ENCODE measurements around the gene AUP1.

AUP1 gene

GRCh38 chr2:74511104-74511989 is 18.2 kb downstream of the AUP1 start:
- no peak for DNase-seq

GRCh38 chr2:74510272-74510671 is 19.2 kb downstream of the AUP1 start:
- DNase-seq: no peak

DNA sequence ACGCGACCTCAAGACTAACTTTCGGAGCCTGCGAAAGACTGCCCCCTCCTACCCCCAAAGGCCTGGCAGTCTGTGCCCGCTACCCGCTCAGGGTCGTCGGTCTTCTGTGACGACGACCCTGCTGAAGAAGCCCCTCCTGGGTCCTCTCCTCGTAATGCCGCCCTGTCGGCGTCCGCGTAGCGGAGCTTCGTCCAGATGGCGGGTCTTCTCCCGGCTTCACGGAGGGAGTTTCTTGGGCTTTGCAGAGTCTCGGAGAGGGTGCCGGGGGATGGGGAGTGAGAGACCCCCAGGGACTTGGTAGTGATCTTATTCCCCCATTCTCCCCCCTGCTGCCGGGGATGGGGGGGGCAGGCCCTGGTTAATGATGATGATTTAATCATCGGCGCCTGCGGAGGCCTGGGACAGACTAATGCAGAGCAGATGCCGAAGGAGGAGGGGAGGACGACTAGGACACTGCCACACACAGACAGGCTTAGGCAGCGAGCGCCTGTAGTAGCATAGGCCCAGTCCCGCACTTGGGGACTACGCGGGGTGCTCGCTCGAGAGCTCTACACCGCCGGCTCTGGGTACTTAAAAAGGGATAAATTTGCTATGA is 21.5 kb downstream of the AUP1 start:
- no peak for DNase-seq

GRCh38 chr2:74507145-74507925 is 22.2 kb downstream of the AUP1 start, which contains the start of gene PCGF1:
Gene PCGF1 (minus strand): TSS chr2:74507695. CDS start chr2:74507668, 27 bp downstream.
- peak; percentile 96 for DNase-seq

GRCh38 chr2:74505448-74506246 is 23.9 kb downstream of the AUP1 start:
- DNase-seq: no peak

DNA sequence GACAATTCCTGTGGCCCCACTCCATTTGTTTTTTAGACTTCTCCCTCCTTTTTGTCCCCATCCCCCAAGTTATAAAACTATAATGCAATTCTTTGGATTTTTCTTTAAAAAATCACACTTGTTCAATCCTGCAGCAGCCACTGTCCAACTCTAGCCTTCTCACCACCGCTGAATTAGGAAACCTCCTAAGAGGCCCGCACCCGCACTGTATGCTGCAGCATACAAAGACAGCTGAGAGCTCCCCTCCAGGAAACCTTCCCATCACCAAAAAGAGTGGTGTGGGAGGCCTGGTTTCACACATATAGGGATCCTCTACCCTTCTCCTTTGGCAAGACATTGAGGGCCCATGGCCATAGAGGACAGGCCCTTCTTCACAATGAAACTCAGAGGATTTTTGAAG is 24.9 kb downstream of the AUP1 start:
- no peak for DNase-seq

- no peak for DNase-seq
Observed at GRCh38 chr2:74503506-74504475, 25.7 kb downstream of the AUP1 start.

DNA sequence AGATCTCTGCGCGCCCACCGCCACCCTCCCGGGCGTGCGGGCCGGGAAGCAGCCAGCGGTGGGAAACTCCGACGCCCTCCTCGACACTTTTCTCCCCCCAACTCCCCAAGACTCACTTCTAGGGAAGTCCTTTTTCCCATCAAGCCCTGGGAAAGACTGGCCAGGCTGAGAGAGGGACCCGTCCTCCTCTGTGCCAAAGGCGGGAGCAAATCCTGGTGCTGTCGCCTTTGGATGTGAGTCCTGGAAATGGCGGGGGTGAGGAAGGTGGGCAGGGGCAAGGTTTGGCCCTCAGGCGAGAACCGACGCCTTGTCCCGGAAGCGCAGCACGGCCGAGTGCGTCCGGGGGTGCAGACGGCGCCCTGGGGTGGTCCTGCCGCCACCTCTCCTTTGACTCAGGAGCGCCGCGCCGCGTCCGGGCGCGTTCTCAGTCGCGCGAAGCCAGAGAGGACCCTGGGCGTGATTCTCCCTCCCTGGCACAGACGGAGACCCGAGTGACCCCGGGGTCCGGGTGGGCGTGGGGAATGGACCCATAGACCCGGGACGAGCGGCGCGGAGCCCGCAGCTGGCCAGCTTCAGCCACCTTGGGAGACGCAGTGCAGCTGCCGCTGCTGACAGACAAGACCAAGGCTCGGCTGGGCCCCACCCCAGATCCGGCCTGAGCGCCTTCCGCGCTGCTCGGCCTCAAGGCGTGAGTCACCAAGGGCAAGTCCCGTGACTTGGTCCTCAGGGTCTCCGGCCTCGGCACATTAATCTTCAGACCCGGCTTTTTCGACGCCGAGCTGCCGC is 26.6 kb downstream of the AUP1 start:
- no peak for DNase-seq

- DNase-seq: no peak
Observed at GRCh38 chr2:74502147-74502719, 27.3 kb downstream of the AUP1 start.

GRCh38 chr2:74501335-74502071 is 28.0 kb downstream of the AUP1 start:
- DNase-seq: no peak

GRCh38 chr2:74500578-74500946 is 28.9 kb downstream of the AUP1 start:
- no peak for DNase-seq

DNA sequence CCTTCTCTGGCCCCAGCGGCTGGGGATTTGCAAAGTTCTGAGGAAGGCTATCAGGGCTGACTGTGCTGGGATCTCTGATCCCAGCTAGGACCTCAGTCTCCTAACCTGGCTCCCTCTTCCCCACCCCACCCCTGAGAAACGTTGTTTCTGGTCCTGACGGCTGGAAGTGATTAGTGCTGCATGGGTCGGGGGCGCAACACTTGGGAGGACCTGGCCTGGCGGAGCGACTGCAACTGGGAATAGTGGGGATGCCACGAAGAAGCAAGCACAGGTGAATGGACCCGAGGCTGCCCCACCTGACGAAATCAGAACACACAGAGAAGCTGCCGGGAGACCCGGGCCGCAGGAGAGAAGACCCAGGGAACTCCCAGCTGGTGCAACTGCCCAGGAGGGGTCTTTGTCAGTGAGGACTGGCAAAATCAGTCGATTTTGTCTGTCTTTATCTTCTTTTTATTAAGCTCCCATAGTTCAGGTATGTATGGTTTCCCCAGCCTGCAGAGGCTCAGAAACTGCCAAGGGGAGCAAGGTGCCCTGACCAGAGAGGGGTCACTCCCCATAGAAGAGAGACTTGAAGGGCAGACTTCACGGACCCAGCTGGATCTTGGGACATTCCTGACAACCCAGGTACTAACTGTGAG is 29.4 kb downstream of the AUP1 start:
- no peak for DNase-seq

GRCh38 chr2:74499267-74499939 is 30.1 kb downstream of the AUP1 start, which contains the start of gene LBX2:
Gene LBX2 (minus strand): TSS chr2:74499603. CDS start chr2:74499537, 66 bp downstream.
- DNase-seq: no peak

DNA sequence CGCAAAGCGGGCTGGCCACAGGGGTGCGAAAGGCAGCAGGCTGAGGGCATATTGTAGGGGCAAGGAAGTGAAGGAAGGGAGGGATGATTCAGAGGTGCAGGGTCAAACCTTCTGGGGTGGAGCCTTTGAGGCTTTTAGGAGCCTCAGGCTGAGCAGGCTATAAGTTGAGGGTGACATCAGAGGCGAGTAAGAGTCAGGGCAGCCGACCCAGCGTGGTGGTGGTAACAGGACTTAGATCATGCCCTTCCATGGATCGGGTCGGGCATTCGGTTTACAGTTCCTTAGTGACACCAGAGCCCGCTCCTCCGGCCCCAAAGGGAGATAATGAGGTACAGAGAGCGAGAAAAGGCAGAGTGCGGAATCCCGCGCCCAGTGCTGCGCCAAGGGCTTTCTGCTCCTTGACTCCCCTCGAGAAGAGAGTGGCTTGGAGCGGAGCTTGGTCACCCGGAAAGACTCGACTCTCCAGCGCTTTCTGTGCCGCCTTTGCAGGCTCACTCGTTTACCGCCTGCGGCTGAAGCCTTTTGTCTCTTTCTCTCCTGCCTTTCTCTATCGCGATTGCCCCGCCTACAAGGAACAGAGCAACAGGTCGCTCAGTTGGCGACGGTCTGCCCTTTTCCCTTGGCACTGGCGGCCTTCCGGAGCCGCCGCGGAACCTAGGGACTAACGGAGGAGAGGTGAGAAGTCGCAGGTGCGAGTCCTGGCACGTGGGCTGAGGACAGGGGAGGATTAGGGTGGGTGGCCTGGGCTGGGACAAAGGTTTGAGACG is 30.8 kb downstream of the AUP1 start:
- DNase-seq: no peak

DNA sequence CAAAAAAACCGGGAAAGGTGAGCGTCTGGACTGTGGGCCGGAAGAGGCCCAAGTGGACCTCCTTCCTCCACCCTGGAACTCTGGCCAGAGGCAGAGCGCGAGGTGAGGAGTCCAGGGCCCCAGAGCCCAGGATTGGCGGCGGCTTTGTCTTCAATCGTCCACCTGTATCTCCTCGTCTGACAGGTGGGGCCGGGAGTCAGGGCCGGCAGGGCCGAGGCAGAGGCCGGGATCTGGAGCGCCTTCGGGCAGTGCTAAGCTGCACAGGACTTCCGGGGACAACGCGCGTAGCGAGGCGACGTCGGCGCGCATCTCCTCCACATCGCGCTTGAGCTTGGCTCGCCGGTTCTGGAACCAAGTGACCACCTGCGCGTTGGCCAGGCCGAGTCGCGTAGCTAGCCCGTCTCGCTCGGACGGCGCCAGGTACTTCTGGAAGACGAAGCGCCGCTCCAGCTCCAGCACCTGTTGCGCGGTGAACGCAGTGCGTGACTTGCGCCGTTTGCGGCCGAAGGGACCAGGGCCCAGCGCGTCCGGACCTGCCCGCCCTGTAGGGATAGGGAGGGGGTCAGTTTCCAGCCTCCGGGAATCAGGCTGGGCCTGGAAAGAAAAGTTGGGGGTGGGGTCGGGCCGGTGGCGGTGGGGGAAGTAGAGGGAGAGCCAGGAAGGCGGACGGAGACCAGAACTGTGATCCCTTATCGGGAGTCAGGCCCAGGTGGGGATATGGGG is 31.6 kb downstream of the AUP1 start:
- peak; percentile 37 for DNase-seq

DNA sequence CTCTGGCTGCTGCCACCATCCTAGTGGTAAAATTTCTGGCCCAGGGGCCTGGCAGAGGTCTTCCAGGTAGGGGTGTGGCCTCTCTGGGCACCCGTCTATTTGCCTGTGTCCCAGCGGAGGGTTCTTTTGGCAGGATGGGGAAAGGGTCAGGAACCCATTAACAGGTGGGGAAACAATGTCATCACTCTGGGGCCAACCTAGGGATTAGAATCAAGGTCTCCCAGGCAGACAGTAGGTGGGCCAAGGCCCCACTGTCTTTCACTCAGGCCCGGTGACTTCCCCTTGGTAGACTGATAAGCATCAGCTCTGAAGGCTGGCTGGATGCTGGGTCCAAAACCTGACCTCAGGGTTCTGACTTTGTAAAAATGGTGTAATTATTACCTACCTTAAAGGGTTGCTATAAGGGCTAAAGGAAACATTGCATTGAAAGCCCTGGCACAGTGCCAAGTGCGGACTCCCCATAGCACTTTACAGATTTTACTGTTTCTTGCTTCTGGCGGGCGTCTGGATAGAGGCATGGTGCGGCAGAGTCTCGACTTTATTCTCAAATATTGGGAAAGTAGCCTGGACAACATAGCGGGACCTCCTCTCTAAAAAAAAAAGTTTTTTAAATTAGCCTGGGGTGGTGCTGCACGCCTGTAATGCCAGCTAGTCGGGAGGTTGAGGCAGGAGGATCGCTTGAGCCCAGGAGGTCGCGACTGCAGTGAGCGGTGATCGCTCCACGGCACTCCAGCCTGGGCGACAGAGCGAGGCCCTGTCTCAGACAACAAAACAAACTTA is 32.3 kb downstream of the AUP1 start:
- DNase-seq: no peak

All from NCI-H510A treated with DMSO at 0.1 percent for 48 hours (cell line).